GM18508 (cell line): ENCODE results near the gene SFXN2.
"Not testable (repeated sequence)": the region's sequence is repeated elsewhere in the genome, so short reads cannot be mapped to it uniquely, and the experiment has no call there.

Experiments used
- ATAC-seq: cut with Tn5 transposase; IDR thresholded peaks from one replicate; pipeline ENCODE4 v1.9.1; 2021; ENCODE audit warnings: moderate number of reproducible peaks; ENCODE audit not compliant: insufficient read depth, unreplicated experiment

Gene SFXN2

GRCh38 chr10:102744374-102745051 lies 30.1 kb downstream of the SFXN2 start:
- no peak for ATAC-seq

GRCh38 chr10:102745157-102745556 lies 30.7 kb downstream of the SFXN2 start:
- no peak for ATAC-seq

GRCh38 chr10:102752266-102752930 lies 38.0 kb downstream of the SFXN2 start:
- ATAC-seq: no peak

- ATAC-seq: no peak
These were observed 38.7 kb downstream of the SFXN2 start for GRCh38 chr10:102752934-102753664.

GRCh38 chr10:102753718-102754117 lies 39.3 kb downstream of the SFXN2 start:
- no peak for ATAC-seq

- ATAC-seq: no peak
These were observed 42.9 kb downstream of the SFXN2 start for GRCh38 chr10:102757323-102757722.

GRCh38 chr10:102758240-102758932 lies 44.0 kb downstream of the SFXN2 start:
- no peak for ATAC-seq

- not testable (repeated sequence) for ATAC-seq
These were observed 44.5 kb downstream of the SFXN2 start for GRCh38 chr10:102758933-102759262.

- no peak for ATAC-seq
These were observed 45.2 kb downstream of the SFXN2 start for GRCh38 chr10:102759497-102760210.

GRCh38 chr10:102761981-102762380 lies 47.5 kb downstream of the SFXN2 start:
- no peak for ATAC-seq

GRCh38 chr10:102762401-102763015 lies 48.1 kb downstream of the SFXN2 start:
- no peak for ATAC-seq

GRCh38 chr10:102763037-102763607 lies 48.7 kb downstream of the SFXN2 start:
- no peak for ATAC-seq

- no peak for ATAC-seq
These were observed 50.2 kb downstream of the SFXN2 start for GRCh38 chr10:102764470-102765161.

GRCh38 chr10:102765336-102765735 lies 50.9 kb downstream of the SFXN2 start:
- ATAC-seq: no peak

GRCh38 chr10:102767428-102768160 lies 53.2 kb downstream of the SFXN2 start:
- ATAC-seq: no peak

GRCh38 chr10:102769375-102770107 lies 55.1 kb downstream of the SFXN2 start:
- ATAC-seq: no peak

GRCh38 chr10:102770108-102770482 lies 55.7 kb downstream of the SFXN2 start:
- ATAC-seq: no peak

GRCh38 chr10:102770792-102771191 lies 56.4 kb downstream of the SFXN2 start:
- ATAC-seq: no peak
